OCI-LY1 (cell line): ENCODE results near the gene DEGS2.

Source experiments
- H2AFZ ChIP-seq: fragments of 200-600 bp; sonication (generic), shearing (Covaris generic); 2 replicates; pipeline ENCODE4 v1.6.0; 2014; ENCODE audit warnings: antibody characterized with exemption, mild to moderate bottlenecking, low read length
- H3F3A ChIP-seq: fragments of 200-600 bp; sonication (generic), shearing (Covaris generic); 2 replicates; pipeline ENCODE4 v1.6.0; 2014; ENCODE audit warnings: mild to moderate bottlenecking, antibody characterized with exemption, low read length, moderate library complexity; ENCODE audit not compliant: insufficient read depth
- H3K27ac ChIP-seq: fragments of 200-600 bp; sonication (generic); 2 replicates; pipeline ENCODE4 v1.5.1; 2014; ENCODE audit warnings: low read length, mixed run types, mild to moderate bottlenecking, low read depth; ENCODE audit not compliant: poor library complexity, severe bottlenecking
- H3K27me3 ChIP-seq: fragments of 200-600 bp; sonication (generic); 2 replicates; pipeline ENCODE4 v1.6.0; 2014; ENCODE audit warnings: antibody characterized with exemption, mild to moderate bottlenecking, low read length, moderate library complexity; ENCODE audit not compliant: insufficient read depth
- H3K36me3 ChIP-seq: fragments of 200-600 bp; sonication (generic); 2 replicates; pipeline ENCODE4 v1.6.1; 2014; ENCODE audit warnings: mild to moderate bottlenecking, antibody characterized with exemption, low read length, moderate library complexity, mixed read lengths; ENCODE audit not compliant: insufficient read depth
- H3K4me1 ChIP-seq: fragments of 200-600 bp; sonication (generic); 2 replicates; pipeline ENCODE4 v1.5.1; 2014; ENCODE audit warnings: mild to moderate bottlenecking, low read length, moderate library complexity; ENCODE audit not compliant: insufficient read depth, severe bottlenecking
- H3K4me2 ChIP-seq: fragments of 200-600 bp; sonication (generic), shearing (Covaris generic); 2 replicates; pipeline ENCODE4 v1.6.1; 2014; ENCODE audit warnings: low read length
- H3K4me3 ChIP-seq: fragments of 200-600 bp; sonication (generic); 2 replicates; pipeline ENCODE4 v1.5.1; 2014; ENCODE audit warnings: low read length, low read depth, mild to moderate bottlenecking, mixed read lengths; ENCODE audit not compliant: poor library complexity, severe bottlenecking
- H3K79me2 ChIP-seq: fragments of 200-600 bp; shearing (Covaris generic); 2 replicates; pipeline ENCODE4 v1.6.1; 2016; ENCODE audit warnings: mixed run types, low read length, mixed read lengths; ENCODE audit not compliant: insufficient read depth
- H3K9ac ChIP-seq: fragments of 200-600 bp; sonication (generic), shearing (Covaris generic); 2 replicates; pipeline ENCODE4 v1.6.1; 2014; ENCODE audit warnings: mild to moderate bottlenecking, low read length, mixed read lengths
- H3K9me2 ChIP-seq: fragments of 200-600 bp; sonication (generic), shearing (Covaris generic); 2 replicates; pipeline ENCODE4 v1.6.1; 2014; ENCODE audit warnings: low read depth, mild to moderate bottlenecking, low read length, mixed read lengths
- H3K9me3 ChIP-seq: fragments of 200-600 bp; shearing (Covaris generic); 2 replicates; pipeline ENCODE4 v1.6.1; 2014; ENCODE audit warnings: low read length, mixed read lengths
- H4K20me1 ChIP-seq: fragments of 200-600 bp; sonication (generic), shearing (Covaris generic); 2 replicates; pipeline ENCODE4 v1.6.0; 2016; ENCODE audit warnings: mild to moderate bottlenecking, low read length; ENCODE audit not compliant: insufficient read depth
- EZH2 ChIP-seq: fragments of 200-600 bp; sonication (generic), shearing (Covaris generic); IDR thresholded peaks from 2 replicates; pipeline ENCODE4 v1.8.0; 2017; ENCODE audit warnings: borderline replicate concordance, mixed run types, mild to moderate bottlenecking, antibody characterized with exemption, low read length, moderate library complexity, mixed read lengths
- TF ChIP-seq, protein P1 (sequence below): fragments of 200-600 bp; sonication (generic), shearing (Covaris generic); IDR thresholded peaks from 2 replicates; pipeline ENCODE4 v1.5.1; 2017; ENCODE audit warnings: mild to moderate bottlenecking, antibody characterized with exemption, low read length, moderate library complexity, mixed read lengths

The DEGS2 gene

DNA sequence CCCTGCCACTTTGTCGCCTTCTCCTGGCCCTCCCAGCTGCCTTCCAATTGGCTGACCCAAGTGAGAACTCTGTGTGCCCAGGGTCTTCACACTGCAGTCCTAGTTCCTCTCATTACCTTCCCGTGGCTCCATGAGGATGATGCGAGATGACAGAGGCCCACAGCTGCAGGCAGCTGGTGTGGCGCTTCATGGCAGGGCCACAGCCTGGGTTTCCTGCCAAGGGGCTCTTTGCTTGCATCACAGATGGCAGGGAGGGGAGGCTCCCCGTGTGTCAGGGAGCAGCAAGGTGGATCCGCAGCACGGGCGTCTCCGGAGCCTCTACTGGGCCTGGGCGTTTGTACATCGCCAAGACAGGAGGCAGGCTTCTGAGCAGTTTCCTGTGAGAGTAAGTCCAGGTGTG, 28.9 kb downstream of the DEGS2 start:
- Histone ChIP-seq H3K4me3 (no peak overlapping the region), H3K27me3 (no peaks in the 10 kb centered on the region), H2AFZ (no peak overlapping the region), H3K9me2 (no peaks in the 10 kb centered on the region), H3K9ac (no peak overlapping the region), H3F3A (no peaks in the 10 kb centered on the region), H3K79me2 (no peaks in the 10 kb centered on the region), H3K4me2 (no peak overlapping the region), H3K27ac (no peak overlapping the region), H3K4me1 (no peaks in the 10 kb centered on the region), H3K9me3 (no peaks in the 10 kb centered on the region), H4K20me1 (no peaks in the 10 kb centered on the region), H3K36me3 (no peaks in the 10 kb centered on the region)
- no peak for TF ChIP-seq EZH2
- TF ChIP-seq, protein P1, sequence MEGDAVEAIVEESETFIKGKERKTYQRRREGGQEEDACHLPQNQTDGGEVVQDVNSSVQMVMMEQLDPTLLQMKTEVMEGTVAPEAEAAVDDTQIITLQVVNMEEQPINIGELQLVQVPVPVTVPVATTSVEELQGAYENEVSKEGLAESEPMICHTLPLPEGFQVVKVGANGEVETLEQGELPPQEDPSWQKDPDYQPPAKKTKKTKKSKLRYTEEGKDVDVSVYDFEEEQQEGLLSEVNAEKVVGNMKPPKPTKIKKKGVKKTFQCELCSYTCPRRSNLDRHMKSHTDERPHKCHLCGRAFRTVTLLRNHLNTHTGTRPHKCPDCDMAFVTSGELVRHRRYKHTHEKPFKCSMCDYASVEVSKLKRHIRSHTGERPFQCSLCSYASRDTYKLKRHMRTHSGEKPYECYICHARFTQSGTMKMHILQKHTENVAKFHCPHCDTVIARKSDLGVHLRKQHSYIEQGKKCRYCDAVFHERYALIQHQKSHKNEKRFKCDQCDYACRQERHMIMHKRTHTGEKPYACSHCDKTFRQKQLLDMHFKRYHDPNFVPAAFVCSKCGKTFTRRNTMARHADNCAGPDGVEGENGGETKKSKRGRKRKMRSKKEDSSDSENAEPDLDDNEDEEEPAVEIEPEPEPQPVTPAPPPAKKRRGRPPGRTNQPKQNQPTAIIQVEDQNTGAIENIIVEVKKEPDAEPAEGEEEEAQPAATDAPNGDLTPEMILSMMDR, result no peak

DNA sequence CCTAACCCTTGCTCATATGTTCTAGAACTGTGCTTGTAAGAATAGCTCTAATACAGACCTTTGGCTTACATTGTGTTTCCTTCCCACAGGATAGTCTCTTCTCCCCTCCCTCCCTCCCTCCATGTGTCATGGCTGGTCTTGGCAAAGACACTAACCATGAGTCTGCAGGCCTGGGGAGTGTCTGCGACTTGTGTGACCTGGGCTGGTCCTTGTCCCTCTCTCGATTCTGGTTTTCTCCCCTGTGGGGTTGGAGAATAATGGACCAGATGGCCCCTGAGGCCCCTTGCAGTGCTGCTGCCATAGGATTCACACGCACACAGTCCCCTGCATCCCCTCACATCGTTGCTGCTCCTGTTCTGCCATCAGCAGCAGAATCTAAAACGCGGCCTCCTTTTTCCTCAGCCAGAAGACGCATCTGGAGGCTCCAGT, 30.3 kb downstream of the DEGS2 start:
- no peak for TF ChIP-seq EZH2
- TF ChIP-seq, protein P1, result no peak
- Histone ChIP-seq H3K27me3 (no peaks in the 10 kb centered on the region), H3K79me2 (no peaks in the 10 kb centered on the region), H3K36me3 (peaks cover 4% of the 10 kb centered on the region; the same call in 1 of the 2 replicates), H3K4me2 (no peak overlapping the region), H3K27ac (no peak overlapping the region), H3K9me2 (no peaks in the 10 kb centered on the region), H3K4me1 (no peaks in the 10 kb centered on the region), H3K9ac (no peak overlapping the region), H3K9me3 (no peaks in the 10 kb centered on the region), H4K20me1 (no peaks in the 10 kb centered on the region), H2AFZ (no peak overlapping the region), H3K4me3 (no peak overlapping the region), H3F3A (no peaks in the 10 kb centered on the region)

DNA sequence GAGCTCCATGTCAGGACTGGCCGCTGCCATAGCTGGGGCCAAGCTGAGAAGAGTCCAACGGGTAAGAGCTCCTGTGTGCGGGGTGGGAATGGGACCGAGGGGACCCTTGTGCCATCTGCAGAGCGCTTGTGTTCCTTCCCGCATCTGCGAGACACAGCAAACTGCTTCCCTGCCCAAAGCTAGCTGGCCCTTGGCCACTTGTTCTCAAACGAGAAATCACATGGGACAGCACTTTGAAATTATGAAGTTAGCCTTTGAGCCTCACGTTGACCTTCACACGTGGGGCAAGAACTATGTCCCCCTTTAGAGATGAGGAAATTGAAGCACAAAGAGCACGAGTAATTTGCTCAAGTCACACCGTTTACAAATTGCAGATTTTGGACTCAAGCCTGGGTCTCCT, 30.8 kb downstream of the DEGS2 start:
- no peaks in the 10 kb centered on the region for H3K79me2 ChIP-seq
- H3K27ac ChIP-seq, result no peak overlapping the region
- no peaks in the 10 kb centered on the region for H3K4me1 ChIP-seq
- H3K36me3 ChIP-seq, result peaks cover 4% of the 10 kb centered on the region; the same call in 1 of the 2 replicates
- TF ChIP-seq EZH2, result no peak
- TF ChIP-seq, protein P1, result no peak
- no peaks in the 10 kb centered on the region for H3K9me2 ChIP-seq
- H3K4me3 ChIP-seq, result no peak overlapping the region
- H4K20me1 ChIP-seq, result no peaks in the 10 kb centered on the region
- no peaks in the 10 kb centered on the region for H3F3A ChIP-seq
- H3K4me2 ChIP-seq, result no peak overlapping the region
- H3K9ac ChIP-seq, result no peak overlapping the region
- no peak overlapping the region for H2AFZ ChIP-seq
- no peaks in the 10 kb centered on the region for H3K27me3 ChIP-seq
- no peaks in the 10 kb centered on the region for H3K9me3 ChIP-seq
